Mesenchymal stem cell (in vitro differentiated cells and primary cell): ENCODE results near the gene AGAP1.

Source experiments
- DNase-seq: peaks from one replicate; pipeline ENCODE4 v3.0.0-alpha.2; 2013
- H2AFZ ChIP-seq: one replicate; pipeline ENCODE4 v1.6.1; 2013; ENCODE audit warnings: low read depth, mild to moderate bottlenecking, control low read depth, inconsistent platforms, low read length, moderate library complexity
- H2AK5ac ChIP-seq: 2 replicates; pipeline ENCODE4 v1.6.1; 2013; ENCODE audit warnings: low read length, moderate library complexity, mild to moderate bottlenecking, inconsistent platforms; ENCODE audit not compliant: severe bottlenecking
- H2BK120ac ChIP-seq: one replicate; pipeline ENCODE4 v1.6.1; 2013; ENCODE audit warnings: low read depth, mild to moderate bottlenecking, inconsistent platforms, low read length, moderate library complexity
- H2BK12ac ChIP-seq, 2 experiments: one replicate each; pipeline ENCODE4 v1.6.1; 2013; ENCODE audit warnings: inconsistent platforms in 2 of 2, low read length in 2 of 2, mild to moderate bottlenecking in 2 of 2, moderate library complexity in 2 of 2, control low read depth in 1 of 2
- H2BK15ac ChIP-seq: one replicate; pipeline ENCODE4 v1.6.1; 2013; ENCODE audit warnings: mild to moderate bottlenecking, low read depth, inconsistent platforms; ENCODE audit not compliant: poor library complexity, severe bottlenecking
- H2BK5ac ChIP-seq: 2 replicates; pipeline ENCODE4 v1.6.1; 2013; ENCODE audit warnings: low read depth, mild to moderate bottlenecking, low read length, control low read depth, inconsistent platforms; ENCODE audit not compliant: poor library complexity, severe bottlenecking
- H3K14ac ChIP-seq, 2 experiments: one replicate each; pipeline ENCODE4 v1.6.1; 2013; ENCODE audit warnings: inconsistent platforms in 2 of 2, low read length in 2 of 2, control low read depth in 1 of 2, mild to moderate bottlenecking in 1 of 2, moderate library complexity in 1 of 2
- H3K18ac ChIP-seq, 2 experiments: one replicate each; pipeline ENCODE4 v1.6.1; 2013; ENCODE audit warnings: inconsistent platforms in 2 of 2, low read length in 2 of 2, control low read depth in 1 of 2, low read depth in 1 of 2, mild to moderate bottlenecking in 1 of 2
- H3K23ac ChIP-seq, 2 experiments: one replicate each; pipeline ENCODE4 v1.6.1; 2013; ENCODE audit warnings: inconsistent platforms in 2 of 2, low read length in 2 of 2, mild to moderate bottlenecking in 2 of 2, moderate library complexity in 2 of 2, control low read depth in 1 of 2
- H3K27ac ChIP-seq: 2 replicates; pipeline ENCODE4 v1.5.1; 2013; ENCODE audit warnings: mild to moderate bottlenecking, moderate library complexity, low read length, control low read depth, inconsistent platforms; ENCODE audit not compliant: poor library complexity, severe bottlenecking
- H3K27me3 ChIP-seq, 2 experiments: 2 replicates each; pipeline versions ENCODE4 v1.6.1 to v1.7.0; 2013; ENCODE audit warnings: low read length in 2 of 2, mild to moderate bottlenecking in 2 of 2, moderate library complexity in 2 of 2, control low read depth in 1 of 2, inconsistent platforms in 1 of 2; ENCODE audit not compliant: control insufficient read depth in 1 of 2, insufficient read depth in 1 of 2
- H3K36me3 ChIP-seq, 2 experiments: 2 replicates each; pipeline versions ENCODE4 v1.6.1 to v1.7.0; 2013; ENCODE audit warnings: low read length in 2 of 2, control low read depth in 1 of 2, inconsistent platforms in 1 of 2, low read depth in 1 of 2, mild to moderate bottlenecking in 1 of 2; ENCODE audit not compliant: insufficient read depth in 2 of 2, control insufficient read depth in 1 of 2
- H3K4ac ChIP-seq, 2 experiments: one replicate each; pipeline ENCODE4 v1.6.1; 2013; ENCODE audit warnings: inconsistent platforms in 2 of 2, low read length in 2 of 2, mild to moderate bottlenecking in 2 of 2, moderate library complexity in 2 of 2, control low read depth in 1 of 2, low read depth in 1 of 2
- H3K4me1 ChIP-seq: 2 replicates; pipeline ENCODE4 v1.6.1; 2013; ENCODE audit warnings: low read depth, low read length, control low read depth; ENCODE audit not compliant: control insufficient read depth, insufficient read depth
- H3K4me2 ChIP-seq: 2 replicates; pipeline ENCODE4 v1.6.1; 2013; ENCODE audit warnings: low read length, mild to moderate bottlenecking, inconsistent platforms; ENCODE audit not compliant: poor library complexity, severe bottlenecking
- H3K4me3 ChIP-seq, 2 experiments: 2 replicates each; pipeline versions ENCODE4 v1.5.1 to v1.7.0; 2013; ENCODE audit warnings: low read length in 2 of 2, mild to moderate bottlenecking in 2 of 2, control low read depth in 1 of 2, low read depth in 1 of 2; ENCODE audit not compliant: insufficient read depth in 1 of 2
- H3K79me1 ChIP-seq: replicated peaks from 2 replicates; pipeline ENCODE4 v1.6.1; 2013; ENCODE audit warnings: mild to moderate bottlenecking, control low read depth, low read length, inconsistent platforms; ENCODE audit not compliant: poor library complexity, severe bottlenecking
- H3K9ac ChIP-seq: 2 replicates; pipeline ENCODE4 v1.7.0; 2013; ENCODE audit warnings: mild to moderate bottlenecking, low read length, moderate library complexity
- H3K9me3 ChIP-seq: 2 replicates; pipeline ENCODE4 v1.7.0; 2013; ENCODE audit warnings: mild to moderate bottlenecking, low read length; ENCODE audit not compliant: control insufficient read depth
- H4K8ac ChIP-seq: one replicate; pipeline ENCODE4 v1.6.1; 2013; ENCODE audit warnings: inconsistent platforms, mild to moderate bottlenecking, low read length, moderate library complexity
- H4K91ac ChIP-seq: one replicate; pipeline ENCODE4 v1.6.1; 2013; ENCODE audit warnings: mild to moderate bottlenecking, low read length, inconsistent platforms
- WGBS: methylation state at CpG from one replicate; pipeline ENCODE4 v1.1.7; 2013; ENCODE audit warnings: mixed read lengths; 5-methylcytosine and 5-hydroxymethylcytosine counted together

The AGAP1 gene

DNA sequence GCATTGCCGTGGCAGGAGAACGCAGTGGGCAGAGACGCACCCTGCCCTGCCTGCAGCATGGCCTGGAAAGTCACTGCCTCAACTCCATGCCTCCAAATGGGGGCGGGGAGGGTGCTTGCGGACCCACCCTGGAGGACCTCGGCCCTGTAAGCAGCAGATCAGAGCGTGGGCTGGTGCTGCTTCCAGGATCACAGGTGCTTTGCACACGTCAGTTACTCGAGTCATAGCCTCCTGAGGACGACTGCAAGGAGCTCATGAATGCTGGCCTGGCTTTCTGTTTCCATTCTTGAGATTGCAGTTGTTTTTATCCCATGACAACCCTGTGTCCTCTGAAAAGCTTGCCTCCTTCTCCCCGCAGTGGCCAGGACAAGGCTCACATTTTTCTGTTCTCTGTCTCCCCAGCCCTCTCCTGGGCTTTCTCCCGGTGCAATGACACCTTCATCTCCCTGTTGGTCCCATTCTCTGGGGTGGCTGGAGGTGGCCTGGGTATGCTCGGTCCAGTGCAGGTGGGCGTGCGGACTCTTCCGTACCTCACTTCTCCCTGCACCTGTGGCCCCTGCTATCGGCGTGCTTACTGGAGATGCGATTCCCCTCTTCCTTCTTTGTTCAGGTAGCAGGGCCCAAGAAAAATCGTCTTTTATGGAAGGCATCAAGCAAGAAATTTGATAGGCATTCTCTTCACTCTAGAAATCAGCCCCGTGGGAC lies 466.3 kb downstream of the AGAP1 start:
- peaks cover 3% of the 10 kb centered on the region for H3K79me1 ChIP-seq
- no peak overlapping the region for H3K9ac ChIP-seq
- H3K14ac ChIP-seq, result peak overlapping the region in 1 of 2 experiments; percentile 19
- no peak overlapping the region for H2AK5ac ChIP-seq
- H3K4ac ChIP-seq, result no peak overlapping the region
- no peak overlapping the region for H2AFZ ChIP-seq
- H3K4me3 ChIP-seq, result no peak overlapping the region
- H3K27ac ChIP-seq, result no peak overlapping the region
- H3K9me3 ChIP-seq, result no peaks in the 10 kb centered on the region
- no peak overlapping the region for H3K4me2 ChIP-seq
- H2BK15ac ChIP-seq, result no peak overlapping the region
- no peak overlapping the region for H2BK5ac ChIP-seq
- no peak overlapping the region for H3K23ac ChIP-seq
- H3K18ac ChIP-seq, result no peak overlapping the region
- 97% methylated on average over 21 of the region's 21 CpGs for WGBS
- peak overlapping the region; percentile 9 for H4K91ac ChIP-seq
- H2BK120ac ChIP-seq, result no peak overlapping the region
- DNase-seq, result no peak
- H3K36me3 ChIP-seq, result peaks cover 3 to 17% of the 10 kb centered on the region in 2 experiments
- no peaks in the 10 kb centered on the region for H3K27me3 ChIP-seq
- no peak overlapping the region for H4K8ac ChIP-seq
- peaks cover 4% of the 10 kb centered on the region for H3K4me1 ChIP-seq
- no peak overlapping the region for H2BK12ac ChIP-seq

DNA sequence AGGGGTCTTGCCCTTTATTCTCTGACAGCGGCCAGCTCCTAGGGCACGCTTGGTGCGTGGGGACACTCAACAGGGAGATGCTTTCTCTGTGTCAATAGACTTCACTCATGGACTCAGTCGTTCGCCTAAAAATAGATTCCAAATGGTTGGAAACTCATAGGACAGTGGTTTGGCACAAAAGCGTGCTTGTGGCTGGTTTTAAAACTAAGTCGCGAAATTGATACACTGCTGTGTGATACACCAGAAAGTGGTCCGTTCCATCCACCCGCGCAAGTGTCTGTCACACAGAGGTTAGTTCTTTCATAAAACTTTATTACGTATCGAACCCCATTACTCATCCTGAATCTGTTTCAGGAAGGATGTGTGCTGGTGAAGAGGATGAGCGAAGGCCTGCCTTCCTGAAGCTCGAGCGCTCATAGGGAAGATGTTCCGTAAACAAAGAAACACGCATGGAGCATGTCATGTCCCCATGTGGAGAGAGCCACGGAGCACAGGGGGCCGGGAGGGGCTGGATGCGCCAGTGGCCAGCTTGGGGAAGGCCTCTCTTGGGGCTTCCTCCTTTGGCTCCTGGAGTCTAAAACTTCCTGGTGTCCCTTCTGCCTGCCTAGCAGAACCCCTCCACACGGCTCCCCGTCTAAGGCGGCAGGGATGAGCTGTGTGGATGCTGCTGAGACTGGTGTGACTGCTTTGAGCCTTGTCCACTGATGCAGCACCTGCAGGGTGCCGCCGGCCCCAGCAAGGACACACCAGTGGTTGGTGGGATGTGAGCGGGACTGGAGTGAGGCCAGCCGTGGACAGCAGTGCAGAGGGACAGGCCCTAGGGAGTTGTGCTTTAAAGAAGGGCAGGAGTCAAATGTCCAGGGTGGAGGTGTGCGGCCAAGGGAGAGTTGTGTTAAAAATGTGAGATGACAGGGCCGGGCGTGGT lies 467.1 kb downstream of the AGAP1 start:
- Histone ChIP-seq H3K18ac (no peak overlapping the region), H3K4ac (no peak overlapping the region), H3K9ac (no peak overlapping the region), H2BK120ac (no peak overlapping the region), H2AK5ac (no peak overlapping the region), H4K8ac (no peak overlapping the region), H3K4me1 (peaks cover 4% of the 10 kb centered on the region), H4K91ac (no peak overlapping the region), H3K4me3 (peak overlapping the region in 1 of 2 experiments; percentile 5), H3K23ac (no peak overlapping the region), H2BK12ac (peak overlapping the region in 1 of 2 experiments; percentile 11), H2BK5ac (no peak overlapping the region), H3K14ac (peak overlapping the region in 1 of 2 experiments; percentile 85), H3K27me3 (no peaks in the 10 kb centered on the region), H3K36me3 (peaks cover 0 to 17% of the 10 kb centered on the region in 2 experiments), H3K27ac (no peak overlapping the region), H3K9me3 (no peaks in the 10 kb centered on the region), H3K4me2 (no peak overlapping the region), H2AFZ (no peak overlapping the region), H2BK15ac (no peak overlapping the region), H3K79me1 (peaks cover 3% of the 10 kb centered on the region)
- no peak for DNase-seq
- 97% methylated on average over 29 of the region's 31 CpGs for WGBS

DNA sequence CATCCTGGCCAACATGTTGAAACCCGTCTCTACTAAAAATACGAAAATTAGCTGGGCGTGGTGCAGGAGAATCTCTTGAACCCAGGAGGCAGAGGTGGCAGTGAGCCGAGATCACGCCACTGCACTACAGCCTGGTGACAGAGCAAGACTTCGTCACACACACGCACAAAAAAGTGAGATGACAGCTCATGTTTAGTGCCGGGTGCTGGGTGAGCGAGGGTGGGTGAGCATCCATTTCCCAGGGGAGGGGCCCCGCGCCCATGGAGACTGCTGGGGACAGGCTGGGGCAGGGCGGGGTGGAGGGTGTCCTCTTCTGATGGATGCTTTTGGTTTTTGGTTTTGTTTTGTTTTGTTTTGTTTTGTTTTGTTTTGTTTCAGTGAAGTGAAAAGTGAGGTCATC lies 467.9 kb downstream of the AGAP1 start:
- Histone ChIP-seq H3K18ac (no peak overlapping the region), H2AFZ (no peak overlapping the region), H2BK15ac (no peak overlapping the region), H3K9ac (no peak overlapping the region), H2BK12ac (no peak overlapping the region), H2BK120ac (no peak overlapping the region), H3K14ac (no peak overlapping the region), H4K8ac (no peak overlapping the region), H2BK5ac (no peak overlapping the region), H3K23ac (no peak overlapping the region), H3K27me3 (no peaks in the 10 kb centered on the region), H3K9me3 (no peaks in the 10 kb centered on the region), H3K79me1 (peaks cover 3% of the 10 kb centered on the region), H3K4me2 (no peak overlapping the region), H3K4me3 (no peak overlapping the region), H3K4ac (no peak overlapping the region), H3K36me3 (peaks cover 0 to 17% of the 10 kb centered on the region in 2 experiments), H2AK5ac (no peak overlapping the region), H3K4me1 (peaks cover 4% of the 10 kb centered on the region), H3K27ac (no peak overlapping the region), H4K91ac (no peak overlapping the region)
- WGBS, result 98% methylated on average over 12 of the region's 12 CpGs
- no peak for DNase-seq
